Loucy (cell line): Measurements from ENCODE around the gene NCKAP5.

Experiments
- EZH2phosphoT487 ChIP-seq: fragments of 200-600 bp; IDR thresholded peaks from 2 replicates; pipeline ENCODE4 v1.6.1; 2018; ENCODE audit warnings: antibody characterized with exemption, mild to moderate bottlenecking, moderate library complexity, borderline replicate concordance
- TF ChIP-seq, protein P1 (sequence below): fragments of 200-600 bp; sonication (generic); conservative IDR thresholded peaks from 2 replicates; pipeline ENCODE4 v1.5.1; 2014; ENCODE audit warnings: mild to moderate bottlenecking, antibody characterized with exemption, low read length

DNA sequence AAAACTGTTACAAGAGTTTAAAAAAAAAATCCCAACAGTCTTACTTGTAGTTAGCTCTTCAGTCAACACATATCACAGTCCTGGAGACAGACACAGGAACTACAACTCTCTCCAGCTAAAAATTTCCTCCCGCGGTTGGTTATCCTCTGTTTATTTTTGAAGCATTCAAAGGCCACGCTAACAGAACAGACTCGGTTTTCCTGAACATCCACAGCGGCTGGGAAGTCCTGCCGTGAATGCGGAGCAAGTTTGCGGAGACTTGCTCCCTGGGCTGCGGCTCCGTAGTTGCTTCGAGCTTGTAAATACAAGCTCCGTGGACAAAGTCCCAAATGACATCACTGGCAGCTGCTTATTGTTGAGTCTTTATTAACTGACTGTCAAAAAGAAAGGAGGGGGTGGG is at the start of gene NCKAP5:
- TF ChIP-seq, protein P1, sequence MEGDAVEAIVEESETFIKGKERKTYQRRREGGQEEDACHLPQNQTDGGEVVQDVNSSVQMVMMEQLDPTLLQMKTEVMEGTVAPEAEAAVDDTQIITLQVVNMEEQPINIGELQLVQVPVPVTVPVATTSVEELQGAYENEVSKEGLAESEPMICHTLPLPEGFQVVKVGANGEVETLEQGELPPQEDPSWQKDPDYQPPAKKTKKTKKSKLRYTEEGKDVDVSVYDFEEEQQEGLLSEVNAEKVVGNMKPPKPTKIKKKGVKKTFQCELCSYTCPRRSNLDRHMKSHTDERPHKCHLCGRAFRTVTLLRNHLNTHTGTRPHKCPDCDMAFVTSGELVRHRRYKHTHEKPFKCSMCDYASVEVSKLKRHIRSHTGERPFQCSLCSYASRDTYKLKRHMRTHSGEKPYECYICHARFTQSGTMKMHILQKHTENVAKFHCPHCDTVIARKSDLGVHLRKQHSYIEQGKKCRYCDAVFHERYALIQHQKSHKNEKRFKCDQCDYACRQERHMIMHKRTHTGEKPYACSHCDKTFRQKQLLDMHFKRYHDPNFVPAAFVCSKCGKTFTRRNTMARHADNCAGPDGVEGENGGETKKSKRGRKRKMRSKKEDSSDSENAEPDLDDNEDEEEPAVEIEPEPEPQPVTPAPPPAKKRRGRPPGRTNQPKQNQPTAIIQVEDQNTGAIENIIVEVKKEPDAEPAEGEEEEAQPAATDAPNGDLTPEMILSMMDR: no peak
- no peak for TF ChIP-seq EZH2phosphoT487
